Activated T-cell treated with anti-CD3 and anti-CD28 coated beads for 4 hours (primary cell): Measurements from ENCODE around the gene RBM10.

Experiments
- DNase-seq: peaks from one replicate; pipeline ENCODE4 v3.0.0-alpha.2; 2020

The RBM10 gene

GRCh38 chrX:47151435-47151834 is 6.4 kb downstream of the RBM10 start:
- no peak for DNase-seq

GRCh38 chrX:47156611-47157520 is 11.8 kb downstream of the RBM10 start:
- no peak for DNase-seq

GRCh38 chrX:47158131-47158530 is 13.1 kb downstream of the RBM10 start:
- no peak for DNase-seq

- DNase-seq, result no peak
These were observed 13.8 kb downstream of the RBM10 start for GRCh38 chrX:47158781-47159180.

GRCh38 chrX:47160781-47161180 is 15.8 kb downstream of the RBM10 start:
- no peak for DNase-seq

- DNase-seq, result no peak
These were observed 18.0 kb downstream of the RBM10 start for GRCh38 chrX:47162927-47163583.

GRCh38 chrX:47164420-47164819 is 19.4 kb downstream of the RBM10 start:
- no peak for DNase-seq

- DNase-seq, result no peak
These were observed 21.1 kb downstream of the RBM10 start for GRCh38 chrX:47166126-47166525.

GRCh38 chrX:47168495-47169073 is 23.6 kb downstream of the RBM10 start:
- DNase-seq, result no peak

GRCh38 chrX:47169273-47169672 is 24.3 kb downstream of the RBM10 start:
- DNase-seq, result no peak

GRCh38 chrX:47169726-47170515 is 24.9 kb downstream of the RBM10 start:
- no peak for DNase-seq

- no peak for DNase-seq
These were observed 26.1 kb downstream of the RBM10 start for GRCh38 chrX:47170861-47171692.

GRCh38 chrX:47171996-47172395 is 27.0 kb downstream of the RBM10 start:
- DNase-seq, result no peak

- no peak for DNase-seq
These were observed 27.5 kb downstream of the RBM10 start for GRCh38 chrX:47172549-47172948.

- DNase-seq, result no peak
These were observed 28.2 kb downstream of the RBM10 start for GRCh38 chrX:47172971-47173792.

GRCh38 chrX:47174376-47174775 is 29.4 kb downstream of the RBM10 start:
- DNase-seq, result no peak

GRCh38 chrX:47174846-47175587 is 30.0 kb downstream of the RBM10 start:
- no peak for DNase-seq

- no peak for DNase-seq
These were observed 30.6 kb downstream of the RBM10 start for GRCh38 chrX:47175588-47175980.

- no peak for DNase-seq
These were observed 31.2 kb downstream of the RBM10 start for GRCh38 chrX:47176101-47176740.

- DNase-seq, result no peak
These were observed 32.1 kb downstream of the RBM10 start for GRCh38 chrX:47177079-47177478.
